Naive thymus-derived CD4-positive, alpha-beta T cell (primary cell): ENCODE results near the gene FAM193A. TPM values are rescaled to one million over a fixed set of nuclear protein-coding genes. Genes with fewer than 3 reads are reported as not detected.

Experiments
- ATAC-seq: fragments of 150-1000 bp; cut with Tn5 transposase; 2 replicates; pipeline ENCODE4 v1.10.0; 2021; ENCODE audit warnings: mild to moderate bottlenecking, moderate library complexity
- CTCF ChIA-PET: fragments of 350-600 bp; sonication (Branson Sonifier 250); formaldehyde crosslinking; loops from one replicate; lab custom pipeline; 2021; ENCODE audit warnings: antibody characterized with exemption; lab: Charles Lee
- POLR2A ChIA-PET: fragments of 350-600 bp; sonication (Branson Sonifier 250); formaldehyde crosslinking; loops from one replicate; lab custom pipeline; 2021; ENCODE audit warnings: antibody characterized with exemption, inconsistent platforms; lab: Charles Lee
- DNase-seq, 9 donors: peaks; one replicate each; pipeline versions ENCODE4 v3.0.0 to v3.0.0-alpha.2; 2020 to 2022; ENCODE audit warnings: mixed read lengths in 1 of 9
- H3K27ac ChIP-seq: one replicate; pipeline ENCODE4 v1.7.0; 2013; ENCODE audit warnings: mild to moderate bottlenecking, low read depth, low read length, moderate library complexity
- H3K27me3 ChIP-seq, 2 donors: one replicate each; pipeline ENCODE4 v1.7.0; 2013; ENCODE audit warnings: low read length in 2 of 2, mild to moderate bottlenecking in 2 of 2, moderate library complexity in 2 of 2; ENCODE audit not compliant: control insufficient read depth in 2 of 2, insufficient read depth in 2 of 2
- H3K36me3 ChIP-seq, 3 experiments: 1 replicate in 2 of 3; 2 replicates in 1 of 3; pipeline ENCODE4 v1.7.0; 2013; ENCODE audit warnings: low read length in 3 of 3, mild to moderate bottlenecking in 3 of 3, moderate library complexity in 1 of 3; ENCODE audit not compliant: insufficient read depth in 3 of 3, control insufficient read depth in 2 of 3
- H3K4me1 ChIP-seq, 2 donors: one replicate each; pipeline ENCODE4 v1.7.0; 2013; ENCODE audit warnings: low read length in 2 of 2, mild to moderate bottlenecking in 2 of 2, moderate library complexity in 1 of 2; ENCODE audit not compliant: control insufficient read depth in 2 of 2, insufficient read depth in 2 of 2
- H3K4me3 ChIP-seq: 2 replicates; pipeline ENCODE4 v1.7.0; 2013; ENCODE audit warnings: mild to moderate bottlenecking, low read length
- H3K9me3 ChIP-seq, 3 experiments: 1 replicate in 2 of 3; 2 replicates in 1 of 3; pipeline ENCODE4 v1.7.0; 2013; ENCODE audit warnings: low read length in 3 of 3; ENCODE audit not compliant: control insufficient read depth in 2 of 3
- H3K27ac Mint-ChIP-seq, 9 donors: one replicate each; pipeline ENCODE4 v1.8.0; 2020 to 2022; ENCODE audit warnings: mixed read lengths in 9 of 9, mild to moderate bottlenecking in 8 of 9, moderate library complexity in 5 of 9, inconsistent platforms in 2 of 9
- H3K27me3 Mint-ChIP-seq, 5 donors: one replicate each; pipeline ENCODE4 v1.8.0; 2021 to 2022; ENCODE audit warnings: mixed read lengths in 5 of 5, mild to moderate bottlenecking in 1 of 5
- H3K36me3 Mint-ChIP-seq, 5 donors: one replicate each; pipeline ENCODE4 v1.8.0; 2020 to 2022; ENCODE audit warnings: mixed read lengths in 5 of 5, mild to moderate bottlenecking in 3 of 5, inconsistent platforms in 1 of 5
- H3K4me1 Mint-ChIP-seq, 7 donors: one replicate each; pipeline ENCODE4 v1.8.0; 2020 to 2022; ENCODE audit warnings: mixed read lengths in 7 of 7, mild to moderate bottlenecking in 3 of 7, inconsistent platforms in 1 of 7
- H3K4me3 Mint-ChIP-seq, 10 donors: one replicate each; pipeline ENCODE4 v1.8.0; 2020 to 2022; ENCODE audit warnings: mild to moderate bottlenecking in 10 of 10, mixed read lengths in 10 of 10, moderate library complexity in 6 of 10, inconsistent platforms in 2 of 10
- H3K9me3 Mint-ChIP-seq, 11 donors: one replicate each; pipeline ENCODE4 v1.8.0; 2020 to 2022; ENCODE audit warnings: mixed read lengths in 11 of 11, mild to moderate bottlenecking in 4 of 11, inconsistent platforms in 1 of 11, moderate library complexity in 1 of 11
- intact Hi-C, 2 donors: fragments of 100-400 bp; cut with micrococcal nuclease; formaldehyde crosslinking; loops; one replicate each; pipeline ENCODE4 v1.15.1; 2023
- polyA plus RNA-seq, 2 donors: library from polyadenylated mRNA; unstranded; fragments of 300-500 nt; fragmentation: Illumina TruSeq; gene quantifications; one replicate each; pipeline ENCODE4 v1.2.3, GENCODE V29; 2021
- total RNA-seq, 6 experiments: library from RNA in 5 of 6; stranded (reverse) in 5 of 6; gene quantifications; 1 replicate in 5 of 6; 2 replicates in 1 of 6; pipeline ENCODE4 v1.2.3 and lab custom pipeline; 2021 to 2026

The FAM193A gene, protein sequence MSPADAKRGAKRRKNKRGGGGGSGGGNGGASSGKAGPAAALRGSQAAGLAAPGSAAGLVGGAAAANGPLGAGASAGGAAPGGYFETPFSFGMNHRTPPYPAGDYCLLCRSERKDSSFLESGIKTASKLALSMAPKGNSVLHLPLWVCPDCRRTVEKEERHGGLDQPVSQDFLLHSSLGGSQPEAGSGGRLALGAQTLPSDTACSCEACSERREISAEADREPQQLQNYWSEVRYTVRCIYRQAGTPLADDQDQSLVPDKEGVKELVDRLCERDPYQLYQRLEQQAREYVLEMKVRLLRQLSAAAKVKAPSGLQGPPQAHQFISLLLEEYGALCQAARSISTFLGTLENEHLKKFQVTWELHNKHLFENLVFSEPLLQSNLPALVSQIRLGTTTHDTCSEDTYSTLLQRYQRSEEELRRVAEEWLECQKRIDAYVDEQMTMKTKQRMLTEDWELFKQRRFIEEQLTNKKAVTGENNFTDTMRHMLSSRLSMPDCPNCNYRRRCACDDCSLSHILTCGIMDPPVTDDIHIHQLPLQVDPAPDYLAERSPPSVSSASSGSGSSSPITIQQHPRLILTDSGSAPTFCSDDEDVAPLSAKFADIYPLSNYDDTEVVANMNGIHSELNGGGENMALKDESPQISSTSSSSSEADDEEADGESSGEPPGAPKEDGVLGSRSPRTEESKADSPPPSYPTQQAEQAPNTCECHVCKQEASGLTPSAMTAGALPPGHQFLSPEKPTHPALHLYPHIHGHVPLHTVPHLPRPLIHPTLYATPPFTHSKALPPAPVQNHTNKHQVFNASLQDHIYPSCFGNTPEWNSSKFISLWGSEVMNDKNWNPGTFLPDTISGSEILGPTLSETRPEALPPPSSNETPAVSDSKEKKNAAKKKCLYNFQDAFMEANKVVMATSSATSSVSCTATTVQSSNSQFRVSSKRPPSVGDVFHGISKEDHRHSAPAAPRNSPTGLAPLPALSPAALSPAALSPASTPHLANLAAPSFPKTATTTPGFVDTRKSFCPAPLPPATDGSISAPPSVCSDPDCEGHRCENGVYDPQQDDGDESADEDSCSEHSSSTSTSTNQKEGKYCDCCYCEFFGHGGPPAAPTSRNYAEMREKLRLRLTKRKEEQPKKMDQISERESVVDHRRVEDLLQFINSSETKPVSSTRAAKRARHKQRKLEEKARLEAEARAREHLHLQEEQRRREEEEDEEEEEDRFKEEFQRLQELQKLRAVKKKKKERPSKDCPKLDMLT (N-terminal part only)
- 10 to 100 TPM; 32.8 to 47.2 (median 44.1) TPM for total RNA-seq
- polyA plus RNA-seq: 1 to 10 TPM; 2.2 to 4.8 TPM
- 61.8 reads per million, percentile 75 among the genes with 10 or more reads in this experiment for total RNA-seq (lab: John Stamatoyannopoulos, UW)

- Histone ChIP-seq H3K27ac (peak within 1 kb of the TSS; percentile 92), H3K9me3 (no peaks in the 10 kb centered on the region), H3K4me1 (peaks cover 11 to 15% of the 10 kb centered on the region in 2 donors), H3K27me3 (no peaks in the 10 kb centered on the region), H3K4me3 (peak within 1 kb of the TSS; percentile 58), H3K36me3 (no peaks in the 10 kb centered on the region)
- Mint-ChIP-seq H3K4me3 (peak within 1 kb of the TSS; percentile 87 to 95 (median 92)), H3K9me3 (no peaks in the 10 kb centered on the region), H3K36me3 (no peaks in the 10 kb centered on the region), H3K27me3 (no peaks in the 10 kb centered on the region), H3K4me1 (peaks cover 5 to 36% (median 19%) of the 10 kb centered on the region in 7 donors), H3K27ac (peak within 1 kb of the TSS; percentile 86 to 98 (median 92))
- intact Hi-C loops: loop anchor here (1.0 to 5.0 kb wide), 18 partner anchors 34 to 1829 kb away; partner anchors contain the start of genes CFAP99 (in 2 of the 2), HAUS3 (in 2 of the 2), MXD4 (in 2 of the 2) and POLN (in 2 of the 2)
- DNase-seq (peak; percentile 93 to 99 (median 99)), ATAC-seq (peak; percentile 96)
- POLR2A ChIA-PET: interaction anchor here (0.9 to 2.5 kb wide), 6 partner anchors 21 to 116 kb away, joined by 3 to 21 read pairs (median 4); partner anchors contain the start of gene RNF4
- CTCF ChIA-PET: interaction anchor here (0.6 to 1.0 kb wide), 4 partner anchors 62 to 536 kb away, joined by 3 read pairs; no protein-coding TSS in a partner anchor
Measured at GRCh38 chr4:2536193-2537010, at the start of gene FAM193A. FAM193A (plus strand) TSS chr4:2536647; CDS start chr4:2536916, 269 bp downstream.

GRCh38 chr4:2486981-2487380, 49.5 kb upstream of the FAM193A start:
- ChIA-PET CTCF (no interaction called here), POLR2A (interaction anchor here (0.6 to 1.5 kb wide), 2 partner anchors 18 to 31 kb away, joined by 3 to 5 read pairs; partner anchors contain the start of gene RNF4)
- intact Hi-C loops: loop anchor here in 1 of 2 donors (5.0 kb wide), 1 partner anchor 50 kb away; the partner anchor contains the start of gene FAM193A
- ATAC-seq (no peak), DNase-seq (no peak)
- Mint-ChIP-seq H3K4me3 (peak overlapping the region in 6 of 10 donors; percentile 51 to 91 (median 86)), H3K36me3 (peaks cover 0 to 15% (median 12%) of the 10 kb centered on the region in 5 donors), H3K27ac (peak overlapping the region in 6 of 9 donors; percentile 24 to 79 (median 62)), H3K9me3 (no peaks in the 10 kb centered on the region), H3K27me3 (no peaks in the 10 kb centered on the region), H3K4me1 (peaks cover 53 to 73% (median 69%) of the 10 kb centered on the region in 7 donors)
- Histone ChIP-seq H3K27ac (no peak overlapping the region), H3K36me3 (peaks cover 7 to 32% (median 13%) of the 10 kb centered on the region in 3 experiments), H3K4me1 (peaks cover 46 to 58% of the 10 kb centered on the region in 2 donors), H3K4me3 (no peak overlapping the region), H3K9me3 (no peaks in the 10 kb centered on the region), H3K27me3 (no peaks in the 10 kb centered on the region)

GRCh38 chr4:2487632-2488031, 48.8 kb upstream of the FAM193A start:
- Histone ChIP-seq H3K27ac (no peak overlapping the region), H3K4me1 (peaks cover 39 to 52% of the 10 kb centered on the region in 2 donors), H3K9me3 (no peaks in the 10 kb centered on the region), H3K27me3 (no peaks in the 10 kb centered on the region), H3K4me3 (no peak overlapping the region), H3K36me3 (peaks cover 9 to 38% (median 20%) of the 10 kb centered on the region in 3 experiments)
- Mint-ChIP-seq H3K36me3 (peaks cover under 1 to 19% (median 16%) of the 10 kb centered on the region in 5 donors), H3K9me3 (no peaks in the 10 kb centered on the region), H3K27ac (peak overlapping the region in 5 of 9 donors; percentile 14 to 55 (median 33)), H3K4me1 (peaks cover 52 to 69% (median 66%) of the 10 kb centered on the region in 7 donors), H3K4me3 (peak overlapping the region in 1 of 10 donors; percentile 51), H3K27me3 (no peaks in the 10 kb centered on the region)
- intact Hi-C loops: loop anchor here in 1 of 2 donors (5.0 kb wide), 1 partner anchor 50 kb away; the partner anchor contains the start of gene FAM193A
- POLR2A ChIA-PET: interaction anchor here (0.6 to 1.5 kb wide), 3 partner anchors 19 to 774 kb away, joined by 3 to 5 read pairs (median 3); partner anchors contain the start of gene RNF4
- CTCF ChIA-PET: interaction anchor here (0.7 to 1.1 kb wide), 2 partner anchors 10 to 19 kb away, joined by 3 read pairs; partner anchors contain the start of gene RNF4
- DNase-seq (no peak), ATAC-seq (peak; percentile 39)

DNA sequence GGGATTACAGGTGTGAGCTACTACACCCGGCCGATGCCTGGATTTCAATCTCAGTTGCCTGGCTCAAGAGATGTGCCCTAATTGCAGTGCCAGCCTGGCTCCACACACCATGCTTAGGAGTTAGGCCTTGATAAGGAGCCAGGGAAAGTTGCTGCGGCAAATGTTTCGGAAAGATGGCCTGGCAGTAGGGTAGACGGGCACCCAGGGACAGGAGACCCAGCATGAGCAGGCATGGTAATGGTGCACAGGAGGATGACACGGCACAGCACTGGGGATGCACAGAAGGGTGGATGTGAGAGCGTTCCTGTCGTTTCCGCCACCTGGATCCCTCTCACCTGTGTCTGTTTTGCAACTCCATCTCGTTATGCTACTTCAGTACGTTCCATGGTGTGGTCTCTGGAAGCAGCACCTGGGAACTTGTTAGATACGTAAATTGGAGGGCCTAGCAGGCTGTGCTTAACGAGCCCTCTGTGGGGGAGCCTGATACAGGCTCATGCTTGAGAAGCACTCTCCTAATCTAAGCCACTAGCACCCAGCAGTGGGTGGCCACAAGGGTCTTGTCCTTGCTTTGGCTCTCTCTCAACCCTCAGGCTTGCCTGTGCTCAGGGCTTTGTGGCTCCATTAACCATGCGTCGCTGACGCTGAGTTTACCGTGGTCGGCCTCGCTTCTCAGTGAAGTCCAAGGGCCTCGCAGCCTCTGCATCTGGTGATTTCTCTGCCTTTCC, 47.2 kb upstream of the FAM193A start:
- DNase-seq: no peak
- Mint-ChIP-seq H3K27ac (peak overlapping the region in 3 of 9 donors; percentile 8 to 69 (median 10)), H3K36me3 (peaks cover 5 to 25% (median 23%) of the 10 kb centered on the region in 5 donors), H3K9me3 (no peaks in the 10 kb centered on the region), H3K4me3 (no peak overlapping the region), H3K27me3 (no peaks in the 10 kb centered on the region), H3K4me1 (peaks cover 47 to 64% (median 58%) of the 10 kb centered on the region in 7 donors)
- Histone ChIP-seq H3K36me3 (peaks cover 15 to 52% (median 25%) of the 10 kb centered on the region in 3 experiments), H3K9me3 (no peaks in the 10 kb centered on the region), H3K27me3 (no peaks in the 10 kb centered on the region), H3K4me3 (no peak overlapping the region), H3K4me1 (peaks cover 28 to 42% of the 10 kb centered on the region in 2 donors), H3K27ac (no peak overlapping the region)
- no peak for ATAC-seq
- intact Hi-C loops: loop anchor here in 1 of 2 donors (5.0 kb wide), 1 partner anchor 48 kb away; the partner anchor contains the start of gene FAM193A
- POLR2A ChIA-PET: no interaction called here
- CTCF ChIA-PET: no interaction called here
